HG02938 (cell line): ENCODE measurements around the gene MKRN2.

Experiments
- ATAC-seq: cut with Tn5 transposase; IDR thresholded peaks from one replicate; pipeline ENCODE4 v1.9.1; 2021; ENCODE audit warnings: mild to moderate bottlenecking, moderate library complexity; ENCODE audit not compliant: unreplicated experiment

Gene MKRN2

DNA sequence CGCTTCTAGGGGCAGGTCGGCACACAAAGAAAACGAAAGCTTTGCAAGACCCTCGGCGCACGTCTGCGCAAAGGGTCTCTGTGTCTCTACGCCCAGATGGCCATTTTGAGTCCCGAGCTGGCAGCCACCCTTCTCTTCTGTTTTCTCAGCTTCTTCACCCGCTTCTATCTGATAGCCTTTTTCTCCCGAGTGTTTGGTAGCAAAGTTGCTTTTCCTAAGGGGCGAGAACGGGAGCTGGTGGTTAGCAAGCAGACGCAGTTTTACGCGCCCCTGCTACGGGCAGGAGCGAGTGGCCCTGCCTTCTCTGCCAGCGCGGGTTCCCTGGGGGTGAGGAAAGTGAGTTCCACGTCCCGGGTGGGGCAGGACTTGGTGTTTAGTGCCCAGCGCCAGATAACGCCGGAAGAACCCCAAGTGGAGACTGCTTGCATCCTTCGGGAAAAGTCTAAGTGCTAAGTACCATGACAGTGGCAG lies 2.9 kb upstream of the MKRN2 start:
- no peak for ATAC-seq

DNA sequence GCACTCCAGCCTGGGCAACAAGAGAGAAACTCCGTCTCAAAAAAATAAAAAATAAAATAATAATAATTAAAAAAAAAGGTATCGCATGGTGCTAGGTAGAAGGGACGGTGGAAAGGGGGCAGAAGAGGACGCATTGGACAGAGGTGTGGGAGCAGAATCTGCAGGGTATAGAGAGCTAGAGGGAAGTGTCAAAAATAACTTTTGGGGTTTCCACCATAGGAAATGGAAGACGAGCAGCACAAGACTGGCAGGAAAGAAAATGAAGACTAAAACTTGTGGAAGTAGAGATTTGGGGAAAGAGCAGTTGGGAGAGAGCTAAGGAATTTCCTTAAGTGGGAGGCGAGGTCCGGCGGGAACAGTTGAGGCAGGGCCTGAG lies 585 bp upstream of the MKRN2 start:
- peak; percentile 2 for ATAC-seq

DNA sequence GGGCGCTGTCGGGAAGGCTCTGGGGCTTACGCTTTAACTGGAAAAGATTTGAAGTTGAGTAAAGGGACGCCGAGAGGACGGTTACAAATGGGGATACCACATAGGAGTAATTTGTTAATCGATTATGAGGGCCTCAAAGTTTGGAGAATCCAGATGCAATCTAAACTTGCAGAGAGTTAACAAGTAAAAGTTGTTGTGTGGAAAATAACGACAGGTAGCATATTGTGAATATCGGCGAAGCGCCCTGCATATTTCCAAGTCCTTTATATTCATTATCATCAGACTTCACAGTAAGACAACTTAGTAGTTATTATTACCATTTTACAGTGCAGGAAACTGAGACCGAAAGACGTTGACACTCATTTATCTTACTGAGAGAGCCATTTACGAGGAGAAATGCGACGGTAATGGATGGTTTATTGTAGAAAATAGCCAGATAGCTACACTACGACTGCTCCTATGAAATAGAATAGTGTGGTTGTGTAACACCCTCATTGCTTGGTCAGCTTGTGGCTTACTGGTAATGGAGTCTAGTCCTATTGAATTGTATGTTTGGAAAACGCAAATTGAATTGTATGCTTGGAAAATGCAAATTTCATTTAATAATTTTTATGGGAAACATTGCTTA lies 700 bp downstream of the MKRN2 start:
- no peak for ATAC-seq

DNA sequence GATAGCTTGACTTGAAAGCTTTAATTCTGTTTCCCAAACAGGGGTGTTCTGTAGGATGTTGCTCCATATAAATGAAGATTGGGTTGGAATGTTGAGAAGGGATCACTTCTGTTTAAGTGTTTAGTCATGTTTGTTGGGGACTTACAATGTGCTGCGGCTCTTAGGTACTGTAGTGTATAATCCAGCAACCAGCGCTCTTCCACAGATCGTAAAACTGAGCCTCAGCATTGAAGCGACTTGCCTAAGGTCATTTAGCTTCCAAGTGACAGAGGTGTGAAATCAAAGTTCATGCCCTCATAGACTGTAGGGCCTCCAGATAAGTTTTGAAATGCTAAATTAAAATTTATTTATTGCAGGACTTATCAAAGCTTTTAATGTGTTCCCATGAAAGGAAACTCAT lies 1.8 kb downstream of the MKRN2 start:
- ATAC-seq = no peak

DNA sequence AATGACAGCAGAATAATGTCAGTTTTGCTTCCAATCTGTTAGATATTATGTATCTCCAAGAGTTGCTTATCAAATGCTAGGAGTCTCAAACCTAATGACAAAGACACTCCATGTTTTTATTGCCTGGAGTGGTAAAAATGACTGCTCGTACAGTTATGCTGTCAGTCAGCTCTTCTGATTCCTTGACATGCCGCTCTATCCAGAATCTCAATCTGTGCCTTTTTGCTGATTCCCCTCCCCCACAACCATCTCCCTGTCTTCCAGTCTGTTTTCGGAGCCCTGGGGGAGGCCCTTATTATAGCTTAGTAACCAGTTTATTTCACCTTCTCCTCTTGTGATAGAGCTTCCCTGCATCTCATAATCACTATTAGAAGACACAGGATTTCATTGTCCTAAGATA lies 2.6 kb downstream of the MKRN2 start:
- no peak for ATAC-seq

DNA sequence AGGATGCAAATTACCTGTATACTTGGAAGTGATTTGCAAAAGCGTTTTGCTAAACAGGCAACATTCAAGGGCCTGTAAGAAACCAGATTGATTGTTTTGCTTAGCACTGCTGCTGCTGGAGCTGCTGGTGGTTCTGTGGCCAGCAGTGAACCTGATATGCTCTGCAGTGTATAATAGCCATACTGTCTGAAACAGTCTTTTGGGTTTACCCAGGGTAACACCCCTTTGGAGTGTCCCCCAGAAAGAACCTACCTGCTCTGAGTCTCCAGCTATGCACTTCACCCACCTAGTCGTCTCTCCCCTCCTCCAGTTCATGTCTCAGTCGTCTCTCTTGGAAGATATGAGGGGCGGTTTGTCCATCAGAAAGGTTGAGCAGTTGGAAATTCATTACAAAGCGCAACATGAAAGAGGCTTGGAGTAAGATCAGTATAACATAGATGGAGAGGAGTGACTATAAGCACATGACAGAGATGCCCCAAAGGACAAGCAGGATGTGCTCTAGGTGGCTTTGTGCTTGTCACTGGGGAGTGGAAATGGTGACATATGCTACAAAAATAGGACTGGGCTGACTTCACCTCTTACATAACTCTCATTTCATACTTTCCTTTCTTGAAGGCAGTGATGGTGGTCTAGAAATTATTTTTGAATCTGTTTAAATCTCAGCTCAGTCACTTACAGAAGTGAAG lies 3.8 kb downstream of the MKRN2 start:
- ATAC-seq = no peak

DNA sequence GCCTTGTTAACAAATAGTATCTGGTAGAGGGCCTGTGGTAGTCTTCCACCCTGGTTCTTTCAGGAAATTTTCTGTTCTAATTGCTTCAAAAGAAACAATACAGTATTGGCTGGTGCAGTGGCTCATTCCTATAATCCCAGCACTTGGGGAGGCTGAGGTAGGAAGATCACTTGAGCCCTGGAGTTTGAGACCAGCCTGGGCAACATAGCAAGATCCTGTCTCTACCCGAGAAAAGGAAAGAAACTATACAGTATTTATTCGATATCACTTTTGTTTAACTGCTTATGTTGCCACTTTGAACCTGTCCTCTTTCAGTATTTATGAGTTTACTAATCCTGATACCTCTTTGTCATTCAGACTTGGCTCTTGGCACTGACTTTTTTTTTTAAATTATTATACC lies 4.5 kb downstream of the MKRN2 start:
- no peak for ATAC-seq

DNA sequence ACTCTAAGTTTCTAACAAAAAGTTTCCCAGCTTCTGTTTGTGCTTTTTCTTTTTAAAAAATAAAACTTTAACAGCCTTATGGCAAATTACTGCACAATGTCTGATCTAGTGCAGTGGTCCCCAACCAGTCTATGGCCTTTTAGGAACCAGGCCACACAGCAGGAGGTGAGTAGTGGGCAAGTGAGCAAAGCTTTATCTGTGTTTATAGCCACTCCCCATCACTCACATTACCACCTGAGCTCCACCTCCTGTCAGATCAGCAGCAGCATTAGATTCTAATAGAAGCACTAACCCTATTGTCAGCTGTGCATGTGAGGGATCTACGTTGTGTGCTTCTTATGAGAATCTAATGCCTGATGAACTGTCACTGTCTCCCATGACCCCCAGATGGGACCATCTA lies 5.6 kb downstream of the MKRN2 start:
- ATAC-seq = no peak

DNA sequence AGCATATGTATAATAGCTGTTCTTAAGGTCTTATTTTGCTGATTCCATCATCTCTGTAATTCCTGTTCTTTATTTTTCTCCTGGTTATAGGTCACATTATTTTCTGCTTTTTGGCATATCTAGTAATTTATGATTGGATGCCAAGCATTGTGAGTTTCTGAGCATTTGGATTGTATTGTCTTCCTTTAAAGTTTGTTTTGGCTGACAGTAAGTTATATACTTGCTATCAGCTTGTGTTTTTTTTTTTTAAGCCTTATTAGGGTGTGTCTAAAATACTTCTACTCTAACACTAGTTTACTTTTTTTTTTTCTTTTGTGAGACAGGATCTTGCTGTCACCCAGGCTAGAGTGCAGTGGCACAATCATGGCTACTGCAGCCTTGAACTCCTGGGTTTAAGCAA lies 10.1 kb downstream of the MKRN2 start:
- no peak for ATAC-seq

DNA sequence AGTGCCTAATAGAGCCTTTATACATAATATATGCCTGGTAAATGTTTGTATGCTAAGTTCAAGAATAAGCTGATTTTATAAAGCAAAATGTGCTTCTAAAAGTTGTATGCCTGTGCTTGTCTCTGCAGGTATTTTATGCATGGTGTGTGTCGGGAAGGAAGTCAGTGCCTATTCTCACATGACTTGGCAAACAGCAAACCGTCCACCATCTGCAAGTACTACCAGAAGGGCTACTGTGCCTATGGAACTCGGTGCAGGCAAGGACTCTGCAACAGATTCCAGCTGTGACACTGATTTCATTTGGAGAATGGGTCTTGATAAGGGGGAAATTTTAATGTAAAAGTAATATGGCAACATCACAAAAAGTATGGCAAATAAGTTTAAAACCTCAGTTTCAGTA lies 11.9 kb downstream of the MKRN2 start:
- ATAC-seq = no peak

DNA sequence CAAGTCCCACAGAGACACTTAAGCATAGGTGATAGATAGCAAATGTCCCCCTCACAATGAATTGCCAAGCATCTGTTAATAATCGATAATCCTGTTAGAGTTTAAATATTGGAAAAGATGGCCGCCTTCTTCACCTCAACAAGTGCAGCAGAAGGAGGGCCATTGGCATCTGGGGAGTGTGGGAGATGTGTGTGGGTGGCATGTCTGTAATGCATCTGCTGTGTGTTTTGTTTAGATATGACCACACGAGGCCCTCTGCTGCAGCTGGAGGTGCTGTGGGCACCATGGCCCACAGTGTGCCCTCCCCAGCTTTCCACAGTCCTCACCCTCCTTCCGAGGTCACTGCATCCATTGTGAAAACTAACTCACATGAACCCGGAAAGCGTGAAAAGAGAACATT lies 12.9 kb downstream of the MKRN2 start:
- no peak for ATAC-seq

DNA sequence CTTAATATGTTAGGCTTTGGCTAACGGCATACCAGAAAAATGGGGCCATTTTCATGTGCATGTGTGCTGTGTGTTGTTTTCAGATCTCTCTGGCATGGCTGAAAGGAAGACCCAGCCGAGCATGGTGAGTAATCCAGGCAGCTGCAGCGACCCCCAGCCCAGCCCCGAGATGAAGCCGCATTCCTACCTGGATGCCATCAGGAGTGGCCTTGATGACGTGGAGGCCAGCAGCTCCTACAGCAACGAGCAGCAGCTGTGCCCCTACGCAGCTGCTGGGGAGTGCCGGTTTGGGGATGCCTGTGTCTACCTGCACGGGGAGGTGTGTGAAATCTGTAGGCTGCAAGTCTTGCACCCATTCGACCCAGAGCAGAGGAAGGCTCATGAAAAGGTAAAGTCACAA lies 15.1 kb downstream of the MKRN2 start:
- ATAC-seq = no peak

DNA sequence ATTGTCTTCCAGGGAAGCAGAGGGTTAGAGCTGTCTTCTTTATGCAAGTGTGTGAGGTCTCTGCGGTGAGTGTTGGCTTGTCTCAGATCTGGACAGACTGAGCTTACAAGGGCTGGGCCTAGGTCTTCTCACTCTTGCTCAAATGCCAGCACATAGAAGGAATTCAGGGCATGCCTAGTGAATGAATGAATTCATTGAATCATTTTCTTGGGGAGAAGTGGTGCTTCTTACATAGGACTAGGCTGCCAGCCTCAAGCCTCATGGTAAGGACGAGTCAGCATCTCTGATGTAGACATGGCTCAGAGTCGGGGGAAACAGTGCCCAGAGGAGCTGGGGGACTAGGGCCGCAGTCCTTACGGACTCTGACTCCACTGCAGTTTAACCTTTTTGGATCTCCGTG lies 17.2 kb downstream of the MKRN2 start:
- no peak for ATAC-seq

DNA sequence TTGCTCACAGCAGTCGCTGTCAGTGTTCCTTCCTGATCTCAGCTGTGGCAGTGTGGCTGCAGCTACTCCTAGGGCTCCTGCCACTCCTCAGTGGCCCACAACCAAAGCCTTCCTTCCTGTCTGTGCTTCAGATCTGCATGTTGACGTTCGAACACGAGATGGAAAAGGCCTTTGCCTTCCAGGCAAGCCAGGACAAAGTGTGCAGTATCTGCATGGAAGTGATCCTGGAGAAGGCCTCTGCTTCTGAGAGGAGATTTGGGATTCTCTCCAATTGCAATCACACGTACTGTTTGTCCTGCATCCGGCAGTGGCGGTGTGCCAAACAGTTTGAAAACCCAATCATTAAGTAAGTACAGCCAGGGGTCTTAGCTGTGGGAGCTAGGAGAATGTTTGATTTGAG lies 17.8 kb downstream of the MKRN2 start:
- ATAC-seq = no peak

DNA sequence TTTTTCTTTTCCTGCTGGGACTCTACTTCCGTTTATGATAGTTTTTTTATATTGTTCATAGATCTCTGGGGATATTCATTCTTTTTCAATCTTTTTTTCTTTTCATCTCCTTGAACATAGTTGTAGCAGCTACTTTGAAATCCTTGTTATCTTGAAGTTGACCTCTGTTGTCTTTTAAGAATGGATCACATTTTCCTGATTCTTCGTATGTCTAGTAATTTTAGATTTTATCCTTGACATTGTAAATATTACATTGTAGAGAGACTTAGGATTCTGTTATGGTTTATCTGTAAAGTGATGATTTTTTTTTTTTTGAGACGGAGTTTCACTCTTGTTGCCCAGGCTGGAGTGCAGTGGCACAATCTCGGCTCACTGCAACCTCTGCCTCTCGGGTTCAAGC lies 20.5 kb downstream of the MKRN2 start:
- ATAC-seq = no peak

DNA sequence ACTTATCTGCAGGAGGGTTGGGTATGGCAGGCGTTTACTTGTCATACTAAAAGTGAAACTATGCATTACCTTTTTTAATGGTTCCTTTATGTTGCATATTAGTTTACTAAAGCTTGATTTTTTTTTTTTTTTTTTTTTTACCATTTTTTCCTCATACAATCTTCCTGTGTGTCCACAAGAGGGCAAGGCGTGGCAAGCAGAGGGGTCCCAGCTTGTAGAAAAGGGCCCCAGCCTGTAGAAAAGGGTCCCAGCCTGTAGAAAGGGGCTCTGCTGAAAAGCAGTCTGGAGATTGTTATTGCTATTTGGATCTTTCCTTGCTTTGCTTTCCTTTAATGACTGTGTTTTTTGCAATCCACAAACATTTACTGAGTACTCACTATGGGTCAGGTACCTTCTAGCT lies 21.9 kb downstream of the MKRN2 start:
- ATAC-seq = no peak

DNA sequence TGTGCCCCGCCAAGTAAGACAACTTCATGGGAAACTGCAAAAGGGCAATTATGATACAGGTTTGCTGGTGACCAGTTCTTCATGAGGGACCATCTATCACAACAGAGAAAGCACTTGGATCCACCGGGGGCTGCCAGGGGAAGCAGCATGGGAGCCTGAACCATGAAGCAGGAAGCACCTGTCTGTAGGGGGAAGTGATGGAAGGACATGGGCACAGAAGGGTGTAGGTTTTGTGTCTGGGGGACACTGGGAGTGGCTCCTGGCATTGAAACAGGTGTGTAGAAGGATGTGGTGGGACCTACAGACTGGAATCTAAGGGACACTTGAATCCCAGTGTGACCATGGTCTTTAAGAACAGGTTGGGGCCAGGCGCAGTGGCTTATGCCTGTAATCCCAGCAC lies 22.6 kb downstream of the MKRN2 start:
- ATAC-seq = no peak

DNA sequence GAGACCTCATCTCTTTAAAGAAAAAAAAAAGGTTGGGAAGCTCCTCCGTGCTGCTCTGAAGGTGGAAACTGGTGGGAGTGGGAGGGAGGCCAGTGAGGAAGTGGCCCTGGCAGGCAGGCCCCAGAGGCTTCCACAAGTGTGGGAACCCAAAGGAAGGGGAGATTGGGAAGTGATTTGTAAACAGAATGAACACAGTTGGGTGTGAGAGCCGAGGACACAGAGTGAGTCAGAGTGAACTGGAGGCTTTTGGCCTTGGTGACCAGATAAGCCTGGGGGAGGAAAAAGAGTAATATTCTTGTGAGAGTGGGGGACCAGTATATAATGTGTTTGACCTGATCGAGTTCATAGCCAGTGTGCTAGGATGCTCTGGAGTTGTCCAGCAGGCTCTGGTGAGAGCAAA lies 23.0 kb downstream of the MKRN2 start:
- no peak for ATAC-seq

DNA sequence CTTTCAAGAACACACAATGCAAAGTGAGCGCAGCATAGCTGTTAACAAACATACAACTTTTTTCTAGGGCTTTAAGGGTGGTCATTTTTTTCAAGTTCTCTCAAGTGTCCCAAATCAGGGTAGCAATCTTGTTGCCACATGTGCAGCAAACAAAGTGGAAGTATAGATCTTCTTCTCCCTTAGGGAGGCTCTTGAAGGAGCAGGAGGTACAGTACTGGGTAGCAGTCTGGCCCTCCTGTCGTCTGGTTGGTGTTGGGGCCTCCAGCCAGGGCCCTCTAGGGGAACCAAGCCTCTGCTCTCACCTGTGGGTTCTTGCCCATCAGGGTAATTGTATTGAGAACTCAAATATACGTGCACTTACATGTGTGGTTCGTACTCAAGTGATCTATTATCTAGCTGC lies 25.8 kb downstream of the MKRN2 start:
- ATAC-seq = no peak

DNA sequence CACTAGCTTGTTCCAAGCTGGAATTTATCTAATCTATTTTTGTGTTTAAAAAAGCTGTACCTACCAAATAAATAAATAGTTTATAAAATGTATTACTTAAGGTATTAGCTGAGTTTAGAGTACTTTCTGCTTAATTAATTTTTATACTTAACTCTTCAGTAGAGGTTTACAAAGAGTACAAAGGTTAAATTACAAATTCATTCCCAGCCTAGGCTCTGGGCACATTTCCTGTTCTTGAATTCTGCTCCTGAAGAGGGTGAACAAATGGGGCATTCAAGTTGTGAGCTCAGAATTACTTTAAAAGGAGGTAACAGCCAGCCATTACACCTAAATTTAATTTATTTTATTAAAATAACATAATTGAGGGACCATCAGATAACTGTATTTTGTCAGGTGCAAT lies 26.4 kb downstream of the MKRN2 start:
- no peak for ATAC-seq

DNA sequence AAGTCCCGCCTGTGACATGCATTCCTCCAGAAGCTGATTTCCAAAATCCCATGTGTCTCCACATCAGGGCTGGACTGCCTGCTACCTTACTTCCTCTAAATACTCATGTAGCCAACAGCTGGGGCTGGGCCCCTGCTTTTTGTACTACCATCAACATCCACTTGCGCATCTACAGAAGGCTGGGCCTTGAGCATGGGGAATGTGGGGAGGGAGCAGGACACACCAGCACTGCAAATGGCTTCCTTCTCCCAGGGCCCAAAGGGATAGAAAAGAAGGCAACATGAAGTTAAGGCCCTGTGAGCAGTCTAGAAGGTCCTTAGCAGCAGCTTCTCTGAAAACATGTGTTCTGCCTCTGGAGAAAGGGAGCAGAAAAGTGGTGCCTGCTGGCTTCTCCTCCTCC lies 27.2 kb downstream of the MKRN2 start:
- no peak for ATAC-seq

DNA sequence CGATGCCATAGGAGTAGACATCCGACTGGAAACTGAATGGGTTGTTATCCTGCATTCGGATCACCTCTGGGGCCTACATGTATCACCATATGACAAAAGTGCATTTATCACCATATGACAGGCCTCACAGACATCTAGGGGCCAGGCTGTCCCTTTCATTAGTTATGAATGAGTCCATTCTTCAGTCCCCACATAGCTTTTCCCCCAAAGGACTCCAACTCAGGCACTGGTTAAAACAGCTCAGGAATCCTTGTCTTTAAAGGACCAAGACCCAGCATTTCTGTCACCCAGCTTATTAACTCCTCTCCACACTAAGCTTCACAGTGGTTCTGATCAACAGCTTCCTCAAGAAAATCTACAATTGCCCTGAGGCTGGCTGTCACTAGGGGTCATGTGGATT lies 28.3 kb downstream of the MKRN2 start:
- no peak for ATAC-seq

DNA sequence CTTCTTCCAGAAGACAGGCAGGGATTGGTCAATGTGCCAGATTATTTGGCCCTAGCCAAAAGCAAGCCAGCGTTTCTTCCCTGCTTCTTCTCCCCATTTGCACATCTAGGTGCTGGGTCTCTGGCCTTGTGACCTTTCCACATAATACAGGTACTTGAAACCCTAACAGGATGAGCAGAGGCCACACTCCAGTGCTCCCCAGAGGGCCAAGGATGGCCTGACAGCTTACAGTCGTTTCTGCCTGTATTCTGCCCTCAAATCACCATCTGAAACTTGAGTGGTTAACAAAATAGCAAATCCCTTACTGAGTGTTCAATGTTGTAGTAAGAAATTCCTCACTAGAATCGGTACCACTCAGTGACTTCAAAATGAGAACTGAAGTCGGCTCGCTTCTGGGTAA lies 29.1 kb downstream of the MKRN2 start:
- no peak for ATAC-seq
